Uterus (tissue), 4 donors: ENCODE data around the gene OSBPL2. TPM values are rescaled to one million over a fixed set of nuclear protein-coding genes. Genes with fewer than 3 reads are reported as not detected.
A peak's percentile ranks its signal among the peaks of the same experiment; 100 is the strongest.

ENCODE experiments used
- DNase-seq, 2 donors: peaks; one replicate each; pipeline ENCODE4 v3.0.0-alpha.2; 2019 to 2020
- H3K27ac ChIP-seq, 2 donors: fragments of 200-600 bp; sonication (generic); 1 replicate in 1 of 2; 2 replicates in 1 of 2; pipeline ENCODE4 v1.5.1; 2016 to 2018
- H3K27me3 ChIP-seq, 2 donors: fragments of 200-600 bp; sonication (generic); one replicate each; pipeline ENCODE4 v1.5.1; 2018 to 2019; ENCODE audit warnings: control low read depth in 1 of 2
- H3K36me3 ChIP-seq, 2 donors: fragments of 200-600 bp; sonication (generic); one replicate each; pipeline ENCODE4 v1.5.1; 2019; ENCODE audit warnings: control low read depth in 1 of 2
- H3K4me1 ChIP-seq, 2 donors: fragments of 200-600 bp; sonication (generic); one replicate each; pipeline ENCODE4 v1.5.1; 2018 to 2019; ENCODE audit warnings: control low read depth in 1 of 2
- H3K4me3 ChIP-seq, 2 donors: fragments of 200-600 bp; sonication (generic); 1 replicate in 1 of 2; 2 replicates in 1 of 2; pipeline ENCODE4 v1.5.1; 2018 to 2019; ENCODE audit warnings: mild to moderate bottlenecking in 1 of 2
- H3K9me3 ChIP-seq, 2 donors: fragments of 200-600 bp; sonication (generic); one replicate each; pipeline ENCODE4 v1.5.1; 2019; ENCODE audit warnings: control low read depth in 1 of 2
- CTCF ChIP-seq, 4 experiments: fragments of 200-600 bp in 2 of 4; fragments of 450-650 bp in 2 of 4; sonication (generic) in 2 of 4; IDR thresholded peaks; one replicate each; pipeline ENCODE4 v1.5.1; 2016 to 2019; ENCODE audit warnings: antibody characterized with exemption in 4 of 4, mild to moderate bottlenecking in 2 of 4, moderate library complexity in 1 of 4
- POLR2A ChIP-seq, 2 donors: fragments of 450-650 bp; IDR thresholded peaks; one replicate each; pipeline ENCODE4 v1.6.1; 2016; ENCODE audit warnings: antibody characterized with exemption in 2 of 2, mild to moderate bottlenecking in 1 of 2, moderate library complexity in 1 of 2
- intact Hi-C: fragments of 100-400 bp; cut with DNase I; formaldehyde crosslinking; loops from one replicate; pipeline ENCODE4 v1.15.1; 2023; ENCODE audit warnings: low total_unique reads
- total RNA-seq, 4 donors: library from RNA; depleted of rRNA in 3 of 4; stranded (reverse); fragments of >200 nt in 3 of 4; gene quantifications; one replicate each; pipeline versions ENCODE4 v1.1.0 to v1.2.4, GENCODE V29; 2014 to 2023
- donor health status: DM: yes; HTN: yes; CAD: no.

Gene OSBPL2
- total RNA-seq, 4 donors from 2014 or later: 12.3 to 55.9 (median 33.4) TPM

DNA sequence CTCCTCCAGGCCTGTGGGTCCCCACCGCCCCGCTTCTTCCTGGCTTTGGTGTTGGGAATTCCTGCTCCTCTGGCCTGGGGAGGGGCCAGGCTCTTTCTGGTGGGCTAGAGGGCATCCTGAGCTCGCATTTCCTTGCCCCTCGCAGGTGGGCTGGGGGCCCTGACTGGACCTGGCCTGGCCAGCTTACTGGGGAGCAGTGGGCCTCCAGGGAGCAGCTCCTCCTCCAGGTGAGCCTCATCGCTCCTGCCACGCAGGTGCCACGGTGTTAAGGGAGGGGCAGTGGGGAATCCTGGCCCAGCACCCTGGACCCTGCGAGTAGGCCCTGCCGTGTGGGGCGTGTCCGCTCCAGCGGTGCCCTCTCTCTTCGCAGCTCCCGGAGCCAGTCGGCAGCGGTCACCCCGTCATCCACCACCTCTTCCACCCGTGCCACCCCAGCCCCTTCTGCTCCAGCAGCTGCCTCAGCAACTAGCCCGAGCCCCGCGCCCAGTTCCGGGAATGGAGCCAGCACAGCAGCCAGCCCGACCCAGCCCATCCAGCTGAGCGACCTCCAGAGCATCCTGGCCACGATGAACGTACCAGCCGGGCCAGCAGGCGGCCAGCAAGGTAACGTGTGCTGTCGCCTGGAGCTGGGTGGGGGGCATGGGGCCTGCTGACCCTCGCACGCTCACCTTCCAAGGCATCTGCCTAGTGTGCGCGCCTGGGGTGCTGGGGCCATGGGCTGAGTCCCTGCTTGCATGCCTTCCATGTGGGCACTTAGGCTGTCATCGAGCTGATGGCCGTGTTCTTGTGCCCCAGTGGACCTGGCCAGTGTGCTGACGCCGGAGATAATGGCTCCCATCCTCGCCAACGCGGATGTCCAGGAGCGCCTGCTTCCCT is 69.1 kb downstream of the OSBPL2 start:
- no peaks in the 10 kb centered on the region for H3K36me3 ChIP-seq
- H3K4me3 ChIP-seq: no peak overlapping the region
- no peak for DNase-seq
- intact Hi-C loops: no loop called here
- H3K27ac ChIP-seq: no peak overlapping the region
- H3K4me1 ChIP-seq: peaks cover 0 to 12% of the 10 kb centered on the region in 2 donors
- H3K9me3 ChIP-seq: no peaks in the 10 kb centered on the region
- no peaks in the 10 kb centered on the region for H3K27me3 ChIP-seq
- no peak for TF ChIP-seq POLR2A (IDR thresholded peaks at IDR 0.05)
- TF ChIP-seq CTCF (IDR thresholded peaks at IDR 0.05): no peak

- intact Hi-C loops: no loop called here
- no peak for DNase-seq
- TF ChIP-seq POLR2A (IDR thresholded peaks at IDR 0.05) (no peak), CTCF (IDR thresholded peaks at IDR 0.05) (no peak)
- Histone ChIP-seq H3K4me1 (peaks cover 0 to 12% of the 10 kb centered on the region in 2 donors), H3K9me3 (no peaks in the 10 kb centered on the region), H3K27ac (no peak overlapping the region), H3K4me3 (no peak overlapping the region), H3K27me3 (no peaks in the 10 kb centered on the region), H3K36me3 (no peaks in the 10 kb centered on the region)
Observed at GRCh38 chr20:62308102-62308822, 69.9 kb downstream of the OSBPL2 start.

DNA sequence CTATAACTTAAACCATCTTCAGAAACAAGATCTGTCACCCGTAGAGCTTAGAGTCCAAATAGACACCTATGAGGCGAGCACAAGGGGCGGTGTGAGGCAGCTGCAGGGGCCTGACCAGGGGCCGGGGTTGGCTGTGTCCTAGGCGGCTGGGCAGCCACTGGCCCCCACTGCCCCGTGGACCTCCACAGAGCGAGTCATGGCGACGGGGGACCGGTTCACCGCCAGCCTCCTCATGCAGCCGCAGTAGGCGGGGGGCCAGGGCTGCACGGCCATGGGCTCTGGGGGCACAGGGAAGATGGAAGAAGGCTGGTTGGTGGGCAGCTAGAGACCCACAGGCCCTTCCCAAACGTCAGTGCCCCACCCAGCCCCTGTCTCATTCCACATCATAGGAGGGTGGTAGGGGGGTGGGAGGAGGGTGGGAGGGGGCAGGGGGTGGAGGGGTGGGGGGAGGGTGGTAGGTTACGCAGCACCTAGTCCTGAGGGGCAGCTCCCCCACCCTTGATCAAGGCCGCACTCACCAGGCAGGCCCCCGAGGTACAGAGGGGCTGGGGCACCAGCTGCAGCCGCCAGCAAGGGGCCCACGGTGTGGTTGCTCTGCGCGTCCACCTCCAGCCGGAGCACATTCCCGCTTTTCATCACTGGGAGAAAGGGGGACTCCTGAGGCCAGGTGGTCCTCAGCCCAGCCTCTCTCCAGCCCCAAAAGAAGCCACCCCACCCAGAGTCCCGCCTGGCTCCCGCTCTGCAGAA is 71.0 kb downstream of the OSBPL2 start:
- H3K4me3 ChIP-seq: no peak overlapping the region
- intact Hi-C loops: no loop called here
- H3K4me1 ChIP-seq: peaks cover 0 to 5% of the 10 kb centered on the region in 2 donors
- H3K9me3 ChIP-seq: no peaks in the 10 kb centered on the region
- H3K27ac ChIP-seq: no peak overlapping the region
- H3K36me3 ChIP-seq: no peaks in the 10 kb centered on the region
- no peaks in the 10 kb centered on the region for H3K27me3 ChIP-seq
- no peak for DNase-seq
- no peak for TF ChIP-seq POLR2A (IDR thresholded peaks at IDR 0.05)
- TF ChIP-seq CTCF (IDR thresholded peaks at IDR 0.05): no peak

- TF ChIP-seq CTCF (IDR thresholded peaks at IDR 0.05) (no peak), POLR2A (IDR thresholded peaks at IDR 0.05) (no peak)
- Histone ChIP-seq H3K4me1 (no peaks in the 10 kb centered on the region), H3K27me3 (no peaks in the 10 kb centered on the region), H3K9me3 (no peaks in the 10 kb centered on the region), H3K4me3 (no peak overlapping the region), H3K36me3 (no peaks in the 10 kb centered on the region), H3K27ac (peak overlapping the region in 1 of 2 donors; percentile 45)
- no peak for DNase-seq
- intact Hi-C loops: no loop called here
Observed at GRCh38 chr20:62309947-62310756, 71.8 kb downstream of the OSBPL2 start.
